OCI-M2 (cell line): ENCODE measurements around the gene DCUN1D2.

Experiments used
- DNase-seq: peaks from one replicate; lab custom pipeline; 2025; ENCODE audit not compliant: unreplicated experiment; lab: John Stamatoyannopoulos, UW

DCUN1D2 gene

DNA sequence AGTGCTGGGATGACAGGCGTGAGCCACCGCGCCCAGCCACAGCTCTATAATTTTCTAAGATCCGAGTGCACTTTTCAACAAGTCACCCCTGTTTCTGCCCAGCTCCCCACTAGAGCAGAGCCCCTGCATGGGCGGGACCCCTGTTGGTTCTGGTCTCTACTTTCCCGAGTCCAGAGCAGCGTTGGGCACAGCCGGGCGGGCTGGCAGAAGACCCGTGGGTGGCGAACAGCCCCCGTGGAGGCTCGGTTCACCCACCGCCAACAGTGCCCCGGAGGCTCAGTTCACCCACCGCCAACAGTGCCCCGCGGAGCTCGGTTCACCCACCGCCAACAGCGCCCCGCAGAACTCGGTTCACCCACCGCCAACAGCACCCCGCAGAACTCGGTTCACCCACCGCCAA, 78.1 kb downstream of the DCUN1D2 start:
- no peak for DNase-seq

DNA sequence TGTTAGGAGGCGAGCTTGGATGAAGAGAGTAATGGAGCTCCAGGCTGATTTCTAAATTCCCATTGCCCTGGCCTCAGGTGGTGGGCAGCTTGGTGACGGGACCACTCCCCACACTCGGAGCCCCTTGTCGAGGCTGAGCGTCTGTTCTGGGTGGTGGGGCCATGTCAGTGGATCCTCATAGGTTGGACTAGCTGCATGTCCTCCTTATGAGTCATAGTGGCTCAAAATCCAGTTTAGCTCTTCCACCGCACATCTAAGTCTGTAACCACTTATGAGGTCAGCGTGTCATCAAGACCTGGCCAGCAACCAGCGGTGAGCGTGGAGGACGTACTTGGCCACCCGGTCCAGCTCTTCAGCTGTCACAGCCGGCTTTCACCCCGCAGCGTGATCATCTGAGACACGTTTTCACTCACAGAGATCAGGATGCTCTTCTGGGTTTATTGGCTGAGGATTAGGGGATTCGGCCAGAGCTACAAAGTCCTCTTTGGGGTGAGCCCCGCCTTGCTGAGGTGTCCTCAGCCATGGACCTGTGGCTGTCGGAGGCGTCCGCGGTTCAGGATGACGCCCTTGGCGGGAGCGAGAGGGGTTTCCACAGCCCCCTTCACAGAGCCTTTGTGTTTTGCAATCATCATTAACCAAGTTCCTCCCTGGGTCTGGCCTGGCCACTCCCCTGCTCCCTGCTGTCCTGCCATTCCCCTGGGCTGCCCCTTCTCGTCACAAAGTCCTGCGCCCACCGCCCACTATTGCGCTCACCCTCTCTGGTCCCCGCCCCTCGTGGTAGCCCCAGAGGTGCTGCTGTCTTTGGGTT, 79.1 kb downstream of the DCUN1D2 start:
- DNase-seq, result no peak

DNA sequence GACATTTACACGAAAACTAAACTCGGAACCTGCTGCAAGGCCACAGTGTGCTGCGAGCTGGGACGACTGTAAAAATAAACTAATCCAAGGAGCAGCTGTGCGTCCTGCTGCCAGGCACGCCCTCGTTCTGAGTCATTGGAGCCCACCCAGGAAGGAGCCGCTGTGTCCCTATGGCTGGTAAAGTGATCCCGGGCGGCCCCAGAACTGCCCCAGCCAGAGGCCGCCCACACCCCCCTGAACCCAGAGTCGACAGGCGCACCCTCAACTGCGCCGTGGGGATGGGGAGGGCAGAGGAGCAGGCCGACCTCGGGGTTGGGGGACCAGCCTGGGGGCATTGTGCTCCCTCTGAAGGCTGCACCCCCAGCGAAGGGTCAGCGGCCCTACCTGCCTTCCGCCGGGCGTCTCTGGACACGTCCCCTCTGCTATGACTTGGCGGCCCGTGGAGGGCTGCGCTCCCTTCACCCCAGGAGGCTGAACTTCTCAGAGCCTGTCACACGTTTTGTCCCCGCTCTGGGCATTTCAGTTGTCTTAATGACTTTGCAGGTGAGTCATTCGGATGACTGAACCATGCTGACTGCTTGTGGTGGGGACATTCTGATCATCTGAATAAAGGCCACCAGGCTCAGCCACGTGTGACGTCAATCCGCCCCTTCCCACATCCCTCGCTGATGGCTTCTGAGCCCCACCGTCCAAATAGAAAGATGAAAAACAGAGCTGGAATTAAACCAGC, 79.9 kb downstream of the DCUN1D2 start:
- no peak for DNase-seq

DNA sequence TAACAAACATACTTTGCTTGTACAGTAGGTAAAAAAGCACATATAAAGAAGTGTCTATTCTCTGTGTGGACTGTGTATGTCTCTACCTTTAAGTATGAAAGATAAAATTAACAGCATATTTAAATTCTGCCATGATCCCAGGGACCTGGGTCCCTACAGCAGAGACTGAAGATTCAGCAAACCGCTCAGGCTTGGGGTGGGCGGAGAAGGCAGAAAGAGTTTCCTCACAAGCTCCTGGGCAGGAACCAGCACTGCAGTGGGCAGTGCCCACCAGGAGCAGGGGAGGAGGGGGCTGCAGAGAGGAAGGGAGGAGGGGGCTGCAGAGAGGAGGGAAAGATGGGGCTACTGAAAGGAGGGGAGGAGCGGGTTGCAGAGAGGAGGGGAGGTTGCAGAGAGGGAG, 81.9 kb downstream of the DCUN1D2 start:
- DNase-seq, result no peak

DNA sequence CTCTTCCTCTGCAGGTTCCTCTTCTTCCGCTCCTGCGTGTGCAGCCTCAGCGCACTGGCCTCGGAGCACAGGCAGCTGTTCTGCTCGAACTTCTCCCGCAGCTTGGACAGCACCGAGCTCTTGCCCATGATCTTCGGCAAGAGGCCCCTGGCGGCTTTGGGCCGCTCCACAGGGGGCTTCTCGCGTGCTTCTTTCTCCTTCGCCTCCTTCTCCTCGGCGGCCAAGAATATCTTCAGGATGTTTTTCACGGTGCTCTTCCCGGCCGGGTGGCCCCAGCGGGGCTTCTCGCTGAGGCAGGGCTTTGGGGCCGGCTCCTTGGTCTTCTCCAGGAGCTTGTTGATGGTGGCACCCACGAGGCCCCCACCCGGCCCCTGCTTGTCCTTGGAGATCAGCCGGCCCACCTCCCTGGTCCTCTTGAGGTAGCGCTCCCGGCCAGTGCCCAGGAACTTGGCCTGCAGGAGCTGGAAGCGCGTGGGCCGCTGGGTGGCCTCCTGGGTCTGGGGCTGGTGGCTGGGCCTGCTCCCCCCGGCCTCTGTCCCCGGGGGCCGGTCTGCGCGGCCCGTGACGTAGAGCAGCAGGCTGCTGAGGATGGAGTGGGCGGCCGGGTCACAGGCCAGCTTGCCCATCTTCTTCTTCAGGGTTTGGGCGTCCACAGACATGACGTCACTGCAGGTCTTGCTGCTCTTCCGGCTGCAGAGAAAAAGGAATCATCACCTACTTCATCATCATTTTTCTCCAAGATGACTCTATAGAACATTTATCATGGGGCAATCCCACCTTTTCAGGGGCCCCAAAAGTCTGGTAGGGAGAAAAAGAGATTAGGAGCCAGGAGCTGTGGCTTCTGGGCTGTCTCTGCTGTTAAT, 82.7 kb downstream of the DCUN1D2 start:
- DNase-seq, result no peak

DNA sequence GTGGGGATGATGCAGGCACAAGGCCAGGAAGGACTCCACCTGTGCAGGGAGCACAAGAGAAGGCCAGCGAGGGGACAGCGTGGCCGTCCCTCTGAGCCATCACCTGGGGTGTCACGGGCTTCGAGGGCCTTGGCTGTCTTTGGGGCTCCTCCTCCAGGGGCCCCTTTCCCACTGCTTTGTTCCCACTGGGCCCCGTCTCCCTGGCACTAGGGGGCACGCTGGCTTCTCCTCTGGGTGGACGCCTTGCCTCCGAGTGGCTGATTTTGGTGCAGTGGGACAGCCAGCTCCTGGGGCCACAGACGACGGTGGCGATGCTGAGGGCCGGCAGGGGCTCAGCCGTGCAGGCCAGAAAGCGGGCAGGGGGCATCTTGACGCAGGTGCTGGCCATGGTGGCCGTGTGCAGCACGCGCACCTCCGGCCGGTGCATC, 83.4 kb downstream of the DCUN1D2 start:
- DNase-seq, result no peak

DNA sequence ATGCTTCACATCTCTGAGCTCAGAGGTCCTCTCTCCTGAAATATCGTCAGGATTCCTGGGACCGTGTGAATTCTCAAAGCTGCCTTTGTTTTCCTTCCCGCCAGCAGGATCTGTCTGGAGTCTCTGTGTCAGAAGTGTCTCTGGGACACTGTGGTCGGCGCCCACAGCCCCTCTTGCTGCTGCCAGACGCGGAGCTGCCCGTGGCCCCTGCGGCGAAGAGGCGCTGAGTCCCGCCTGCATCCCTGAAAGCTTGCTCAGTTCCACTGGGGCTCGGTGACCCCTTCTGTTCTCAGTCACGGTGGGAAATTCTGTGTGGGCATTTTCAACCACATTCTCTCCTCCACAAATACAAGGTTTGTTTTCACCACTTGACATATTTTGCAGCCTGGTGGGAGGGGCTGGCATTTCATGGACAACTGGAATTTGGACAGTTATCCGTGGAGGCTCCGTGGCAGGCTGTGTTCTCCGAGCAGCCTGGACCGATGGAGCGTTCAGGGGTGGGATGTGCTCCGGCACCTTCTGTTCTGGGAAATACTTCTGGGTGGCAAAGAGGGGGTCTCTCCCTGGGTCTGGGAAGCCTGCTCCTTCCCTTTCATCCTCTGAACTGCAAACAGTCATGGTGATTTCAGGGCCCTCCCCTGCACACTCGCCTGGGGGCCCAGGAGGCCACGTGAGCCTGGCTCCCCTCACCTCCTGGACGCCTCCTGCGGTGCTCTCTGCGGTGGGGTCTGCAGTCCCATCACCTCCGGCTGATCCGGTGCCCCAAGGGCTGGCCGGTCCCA, 84.0 kb downstream of the DCUN1D2 start:
- no peak for DNase-seq
